Activated CD8-positive, alpha-beta memory T cell treated with anti-CD3 and anti-CD28 coated beads, Interleukin-2, amount 50 U/mL, for 24 hours (primary cell): ENCODE measurements around the gene RALGDS.

Source experiments
- DNase-seq: peaks from one replicate; pipeline ENCODE4 v3.0.0-alpha.2; 2020; ENCODE audit errors: extremely low read depth

RALGDS gene

DNA sequence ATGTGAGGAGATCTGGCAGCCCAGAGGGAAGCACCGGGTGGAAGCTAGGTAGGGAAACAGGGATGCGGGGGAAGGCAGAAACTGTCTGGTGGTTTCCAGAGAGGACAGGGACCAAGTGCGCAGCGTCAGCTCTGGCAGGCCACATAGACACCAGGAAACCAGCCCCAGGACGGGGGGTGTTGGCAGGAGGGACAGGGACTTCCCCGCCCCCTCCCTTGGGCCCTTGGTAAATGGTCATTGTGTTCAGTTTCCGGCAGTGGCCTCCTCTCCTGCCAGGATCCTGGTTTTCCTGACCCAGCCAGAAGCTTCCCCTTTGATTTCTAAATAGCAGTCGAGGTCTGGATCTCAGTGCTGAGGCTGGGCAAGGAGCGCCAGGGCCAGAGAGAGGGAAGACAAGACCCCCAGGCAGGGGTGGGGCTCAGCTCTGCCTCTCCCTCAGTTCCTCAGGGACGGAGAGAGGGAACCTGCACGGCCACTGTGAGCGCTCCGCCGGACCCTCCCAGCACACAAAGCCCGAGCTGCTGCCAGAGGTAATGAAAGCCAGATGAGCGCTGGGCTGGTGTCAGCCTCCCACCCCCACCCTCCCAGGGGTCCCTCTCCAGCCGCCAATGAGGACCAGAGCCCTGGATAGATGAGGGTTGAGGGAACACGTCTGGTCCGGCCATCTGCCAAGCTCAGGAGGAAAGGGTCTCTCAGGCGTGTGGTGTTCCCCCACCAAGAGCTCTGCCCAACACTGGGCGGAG is 1.8 kb downstream of the RALGDS start:
- no peak for DNase-seq

GRCh38 chr9:133118568-133118967 is 2.5 kb downstream of the RALGDS start:
- no peak for DNase-seq

- DNase-seq: no peak
Observed at GRCh38 chr9:133118179-133118520, 2.9 kb downstream of the RALGDS start.

DNA sequence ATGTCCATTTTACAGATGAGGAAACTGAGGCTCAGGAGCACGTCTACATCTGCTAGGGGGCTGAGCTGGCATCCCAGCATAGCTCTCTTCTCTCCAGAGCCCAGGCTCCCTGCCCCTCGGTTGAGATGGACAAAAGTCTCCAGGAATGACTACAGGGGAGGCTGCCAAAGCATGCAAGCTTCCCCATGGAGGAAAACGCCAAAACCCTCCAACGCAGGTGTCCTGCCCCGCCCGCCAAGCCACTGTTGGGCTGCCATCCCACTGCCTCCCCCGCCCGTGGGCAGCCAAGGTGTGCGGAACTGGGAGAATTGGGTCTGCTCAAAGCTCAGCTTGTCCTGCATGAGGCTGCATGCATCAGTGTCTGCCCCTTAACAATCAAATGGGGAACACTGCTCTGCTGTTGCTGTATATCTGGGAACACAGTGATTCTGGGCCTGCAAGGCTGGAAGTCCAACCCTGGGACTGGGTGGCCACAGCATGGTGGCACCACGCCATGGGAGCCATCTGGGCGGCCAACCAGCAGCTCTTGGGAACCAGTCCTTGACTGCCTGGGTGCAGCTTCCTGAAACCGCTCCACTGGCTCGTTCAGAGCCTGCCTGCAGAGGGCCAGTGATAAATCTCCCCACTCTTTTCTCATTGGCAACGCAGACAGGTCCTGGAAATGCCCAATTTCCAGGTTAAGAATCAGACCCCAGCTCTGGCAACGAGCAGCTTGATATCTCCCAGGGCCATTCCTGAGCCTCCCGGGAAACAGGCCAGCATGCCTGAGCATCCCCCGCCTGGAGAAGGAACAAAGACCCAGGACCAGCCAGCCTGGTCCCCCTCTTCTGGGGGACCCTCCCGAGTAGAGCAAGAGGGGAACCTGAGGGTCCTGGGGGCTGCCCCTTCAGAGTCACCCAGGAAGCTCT is 3.5 kb downstream of the RALGDS start:
- DNase-seq: no peak

DNA sequence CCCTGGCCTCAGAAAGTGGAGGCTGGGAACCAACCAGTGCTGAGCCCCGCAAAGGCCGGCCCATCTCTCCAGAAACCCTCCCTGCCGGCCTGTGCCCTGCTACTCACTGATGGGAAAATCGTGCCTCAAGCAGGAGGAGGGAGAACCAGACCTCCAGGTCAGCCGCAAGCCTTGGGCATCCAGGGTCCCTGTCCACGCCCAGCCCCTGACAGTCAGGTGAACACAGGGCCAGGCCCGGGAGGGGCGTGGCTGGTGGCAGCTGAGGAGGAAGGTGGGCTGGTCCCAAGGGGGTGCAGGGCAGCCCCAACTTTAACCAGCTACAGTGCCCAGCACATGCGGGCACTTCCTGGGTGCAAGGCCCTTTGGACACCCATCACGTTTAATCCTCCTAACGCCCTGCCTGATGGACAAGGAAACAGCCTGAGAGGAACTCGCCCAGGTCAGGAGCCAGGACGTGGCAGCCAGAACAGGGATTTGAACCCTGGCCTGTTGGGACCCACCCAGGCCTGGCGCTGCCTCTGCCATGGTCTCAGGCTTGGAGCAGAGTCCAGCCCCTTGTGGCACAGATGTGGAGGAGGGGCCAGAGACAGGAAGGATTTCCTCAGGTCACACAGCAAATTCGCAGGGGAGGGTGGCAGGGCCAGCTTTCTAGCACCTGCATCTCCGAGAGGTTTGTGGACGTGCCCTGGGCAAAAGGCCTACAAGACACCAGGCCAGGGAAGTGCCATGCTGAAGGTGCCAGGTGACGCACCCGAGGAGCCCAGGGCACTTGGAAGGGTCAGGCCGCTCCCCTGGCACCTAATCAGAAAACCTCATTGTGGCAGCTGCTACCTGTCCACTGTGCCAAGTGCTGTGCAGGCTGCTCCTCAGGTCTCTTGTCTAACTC is 4.5 kb downstream of the RALGDS start:
- DNase-seq: no peak

- DNase-seq: no peak
Observed at GRCh38 chr9:133115604-133116345, 5.3 kb downstream of the RALGDS start.

GRCh38 chr9:133114886-133115603 is 6.0 kb downstream of the RALGDS start:
- no peak for DNase-seq

- DNase-seq: no peak
Observed at GRCh38 chr9:133113949-133114885, 6.8 kb downstream of the RALGDS start.

DNA sequence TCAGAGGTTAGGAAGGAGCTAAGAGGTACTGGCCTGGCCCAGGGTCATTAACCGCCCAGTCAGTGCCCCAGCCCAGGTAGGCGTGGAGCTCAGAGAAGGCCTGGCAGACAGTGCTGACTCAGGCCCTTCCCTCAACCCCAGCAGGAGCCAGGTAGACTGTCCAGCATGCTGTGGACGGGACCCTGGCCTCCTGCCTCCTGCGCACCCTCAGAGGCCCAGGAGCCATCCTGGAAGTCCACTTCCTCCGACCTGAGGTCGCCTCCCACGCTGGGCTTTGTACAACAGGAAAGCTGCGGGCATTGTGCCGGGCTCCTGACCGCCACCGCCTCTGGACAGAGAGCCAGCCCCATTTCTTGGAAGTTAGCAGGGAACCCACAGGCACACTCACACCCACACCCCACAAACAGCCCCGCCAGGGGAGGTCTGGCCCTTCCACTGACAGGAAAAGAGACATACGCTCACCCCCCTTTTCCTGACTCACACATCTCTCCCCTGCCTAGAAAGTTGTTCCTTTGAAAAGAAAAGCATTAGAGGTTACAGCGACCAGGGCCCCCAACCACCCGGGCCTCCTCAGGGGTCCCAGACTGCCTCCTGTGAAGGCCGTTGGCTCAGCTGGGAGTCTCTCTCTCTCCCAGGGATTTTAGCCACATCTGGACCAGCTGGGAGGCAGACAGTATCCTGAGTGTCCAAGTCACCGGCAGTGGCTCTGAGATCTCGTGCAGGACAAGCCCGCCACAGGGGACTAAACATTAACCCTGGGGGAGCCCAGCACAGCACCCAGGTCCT is 7.7 kb downstream of the RALGDS start:
- no peak for DNase-seq

GRCh38 chr9:133112663-133113026 is 8.4 kb downstream of the RALGDS start:
- no peak for DNase-seq

GRCh38 chr9:133111808-133112662 is 9.0 kb downstream of the RALGDS start:
- no peak for DNase-seq

DNA sequence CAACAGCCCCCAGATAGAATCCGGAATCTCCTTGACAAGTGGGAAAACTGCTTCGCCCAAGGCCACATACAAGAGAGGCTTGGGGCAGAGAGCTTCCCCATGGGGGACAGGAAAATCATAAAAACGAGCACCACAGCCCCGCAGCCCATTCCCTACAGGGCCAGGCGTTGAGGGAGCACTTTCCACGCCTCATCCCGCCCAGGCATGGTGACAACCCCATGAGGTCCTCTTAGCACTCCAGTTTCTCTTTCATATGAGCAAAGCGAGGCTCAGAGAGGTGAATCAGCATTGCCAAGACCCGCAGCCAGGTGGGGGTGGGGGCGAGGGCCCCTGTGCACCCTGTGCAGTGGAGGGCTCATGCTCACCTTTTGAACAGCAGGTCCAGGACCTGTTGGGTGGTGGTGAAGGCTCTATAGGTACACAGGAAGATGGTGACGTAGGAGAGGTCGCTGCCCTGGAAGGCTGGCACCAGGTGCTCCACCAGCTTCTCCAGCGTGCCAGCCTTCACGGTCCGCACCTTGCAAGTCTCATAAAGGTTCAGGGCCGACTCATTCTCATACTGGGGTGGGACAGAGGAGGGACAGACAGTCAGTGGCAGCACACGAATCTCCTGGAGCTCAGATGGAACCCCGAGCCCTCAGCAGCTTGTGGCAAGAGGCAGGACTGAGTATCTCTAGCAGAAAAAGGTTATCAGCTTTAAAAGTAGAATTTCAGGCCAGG is 10.9 kb downstream of the RALGDS start:
- no peak for DNase-seq

DNA sequence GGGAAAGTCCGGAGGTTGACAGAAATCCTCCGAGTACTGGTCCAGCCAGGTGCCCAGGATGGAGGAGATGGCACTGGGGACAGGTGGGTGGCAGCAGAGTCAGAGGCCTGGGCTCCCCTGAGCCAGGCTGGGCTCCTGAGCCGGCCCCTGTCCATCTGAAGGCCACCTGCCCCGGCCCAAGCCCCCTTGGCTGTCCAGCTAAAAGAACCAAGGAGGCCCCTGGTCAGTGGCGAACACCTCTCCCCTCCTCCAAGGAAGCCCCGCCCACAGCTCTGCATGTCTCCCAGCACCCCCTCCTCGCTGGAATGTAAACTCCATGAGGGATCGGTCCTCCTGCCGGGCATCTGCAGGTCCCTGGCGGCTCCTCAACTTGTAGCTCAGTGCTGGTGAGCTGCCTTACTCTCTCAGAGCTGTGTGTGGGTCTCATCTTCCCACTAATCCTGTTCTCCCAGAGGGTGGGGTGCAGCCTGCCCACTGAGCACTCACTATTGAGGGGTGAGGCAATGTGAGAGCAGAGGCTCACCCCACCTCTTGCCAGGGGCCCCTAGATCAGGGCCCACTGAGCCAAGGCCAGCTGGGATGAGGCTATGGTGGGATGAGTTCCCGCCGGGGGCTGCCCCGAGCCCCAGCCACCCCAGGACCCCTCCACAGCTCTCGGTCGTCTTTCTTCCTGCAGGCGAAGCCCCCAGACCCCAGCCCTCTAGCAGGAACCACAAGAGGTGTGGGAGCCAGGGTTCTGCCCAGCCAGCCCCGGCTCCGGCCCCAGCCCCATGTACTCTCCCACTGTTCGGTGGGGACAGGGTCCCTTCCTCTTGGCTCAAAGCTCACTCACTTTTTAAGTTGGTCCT is 12.0 kb downstream of the RALGDS start:
- DNase-seq: no peak

- no peak for DNase-seq
Observed at GRCh38 chr9:133107961-133108793, 12.9 kb downstream of the RALGDS start.

GRCh38 chr9:133107245-133107722 is 13.8 kb downstream of the RALGDS start:
- no peak for DNase-seq
